PC-3 (cell line): ENCODE data around the gene CCR7. TPM values are rescaled to one million over a fixed set of nuclear protein-coding genes. Genes with fewer than 3 reads are reported as not detected.

Source experiments
- ATAC-seq: fragments of 200-7000 bp; cut with Tn5 transposase; 2 replicates; pipeline ENCODE4 v1.9.1; 2020; ENCODE audit warnings: mild to moderate bottlenecking, moderate library complexity
- BruUV-seq: library from RNA; stranded (reverse); fragments of 400-500 nt; replicated peaks from 2 replicates; lab custom pipeline; 2021; lab: Mats Ljungman, UMichigan
- CTCF ChIA-PET: fragments of 300-600 bp; sonication (Branson Sonifier 250); formaldehyde crosslinking; loops from one replicate; lab custom pipeline; 2022; ENCODE audit warnings: antibody characterized with exemption; lab: Charles Lee
- POLR2A ChIA-PET: fragments of 300-600 bp; sonication (Branson Sonifier 250); formaldehyde crosslinking; loops from one replicate; lab custom pipeline; 2022; ENCODE audit warnings: antibody characterized with exemption; ENCODE audit not compliant: unreplicated experiment; lab: Charles Lee
- DNase-seq: peaks from one replicate; pipeline ENCODE4 v3.0.0-alpha.2; 2015
- H2AFZ ChIP-seq: fragments of 300-600 bp; sonication (generic); 2 replicates; pipeline ENCODE4 v1.6.0; 2016; ENCODE audit warnings: antibody characterized with exemption, low read length
- H3F3A ChIP-seq: fragments of 300-600 bp; sonication (generic); one replicate; pipeline ENCODE4 v1.6.0; 2017; ENCODE audit warnings: antibody characterized with exemption, low read length, control low read depth, mild to moderate bottlenecking; ENCODE audit not compliant: unreplicated experiment
- H3K27ac ChIP-seq: fragments of 300-600 bp; sonication (generic); 2 replicates; pipeline ENCODE4 v1.5.1; 2016; ENCODE audit warnings: mild to moderate bottlenecking, low read length
- H3K27me3 ChIP-seq: fragments of 300-600 bp; sonication (generic); 2 replicates; pipeline ENCODE4 v1.6.1; 2016; ENCODE audit warnings: low read length, mixed read lengths
- H3K36me3 ChIP-seq: fragments of 300-600 bp; sonication (generic); 2 replicates; pipeline ENCODE4 v1.6.1; 2016; ENCODE audit warnings: low read depth, mixed run types, low read length, mixed read lengths
- H3K4me1 ChIP-seq: fragments of 300-600 bp; sonication (generic); 2 replicates; pipeline ENCODE4 v1.5.1; 2016; ENCODE audit warnings: low read length; ENCODE audit not compliant: insufficient read depth
- H3K4me2 ChIP-seq: fragments of 300-600 bp; sonication (generic); 2 replicates; pipeline ENCODE4 v1.6.0; 2016; ENCODE audit warnings: low read length
- H3K4me3 ChIP-seq: fragments of 300-600 bp; sonication (generic); 2 replicates; pipeline ENCODE4 v1.5.1; 2016; ENCODE audit warnings: mild to moderate bottlenecking, low read length, mixed read lengths
- H3K79me2 ChIP-seq: fragments of 300-600 bp; sonication (generic); 2 replicates; pipeline ENCODE4 v1.6.1; 2017; ENCODE audit warnings: low read length, mixed read lengths
- H3K9ac ChIP-seq: fragments of 300-600 bp; sonication (generic); 2 replicates; pipeline ENCODE4 v1.6.0; 2016; ENCODE audit warnings: mild to moderate bottlenecking, low read length
- H3K9me2 ChIP-seq: fragments of 300-600 bp; sonication (generic); replicated peaks from 2 replicates; pipeline ENCODE4 v1.6.1; 2016; ENCODE audit warnings: mixed run types, low read length, mixed read lengths
- H3K9me3 ChIP-seq: fragments of 300-600 bp; sonication (generic); 2 replicates; pipeline ENCODE4 v1.6.1; 2016; ENCODE audit warnings: low read length, mixed read lengths
- H4K20me1 ChIP-seq: fragments of 300-600 bp; sonication (generic); 2 replicates; pipeline ENCODE4 v1.6.1; 2016; ENCODE audit warnings: low read length, mixed read lengths
- EZH2 ChIP-seq: fragments of 300-600 bp; sonication (generic); IDR thresholded peaks from one replicate; pipeline ENCODE4 v1.6.1; 2017; ENCODE audit warnings: antibody characterized with exemption, mild to moderate bottlenecking, low read length; ENCODE audit not compliant: unreplicated experiment
- EZH2phosphoT487 ChIP-seq: fragments of 300-600 bp; sonication (generic); IDR thresholded peaks from 2 replicates; pipeline ENCODE4 v1.6.1; 2018; ENCODE audit warnings: mild to moderate bottlenecking, antibody characterized with exemption, low read length, borderline replicate concordance
- intact Hi-C: fragments of 100-400 bp; cut with micrococcal nuclease; formaldehyde crosslinking; loops from 2 replicates; pipeline ENCODE4 v1.9.0; 2023
- total RNA-seq: library from RNA; depleted of rRNA; stranded (reverse); fragments of >200 nt; gene quantifications from 2 replicates; pipeline ENCODE4 v1.2.3, GENCODE V29; 2014
- TF ChIP-seq, protein P1 (sequence below): fragments of 300-600 bp; sonication (generic); conservative IDR thresholded peaks from 2 replicates; pipeline ENCODE4 v1.5.1; 2017; ENCODE audit warnings: antibody characterized with exemption, low read depth, mild to moderate bottlenecking, low read length

CCR7 gene
- total RNA-seq, 1 experiment from 2014 or later, result not detected

DNA sequence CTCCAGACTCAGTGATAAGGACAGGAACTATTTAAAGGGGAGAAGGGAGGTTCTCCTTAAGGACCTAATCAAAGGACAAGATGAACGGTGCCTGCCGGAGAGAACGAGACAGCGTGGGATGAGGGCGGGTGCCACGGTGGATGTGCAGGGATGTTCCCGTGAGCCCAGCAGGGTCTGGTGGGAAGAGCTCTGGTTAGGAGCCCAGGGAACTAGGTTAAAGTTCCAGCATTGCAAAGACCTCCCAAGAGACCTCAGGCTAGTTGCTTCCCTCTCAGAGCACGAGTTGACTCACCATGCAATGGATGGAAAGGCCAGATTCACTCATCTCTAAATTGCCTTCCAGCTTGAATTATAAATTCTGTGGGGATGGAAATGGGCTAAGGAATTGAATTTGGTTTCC is 14.7 kb downstream of the CCR7 start:
- Histone ChIP-seq H3K9ac (no peak overlapping the region), H2AFZ (no peak overlapping the region), H4K20me1 (no peaks in the 10 kb centered on the region), H3K4me1 (peaks cover 32% of the 10 kb centered on the region), H3K27me3 (no peaks in the 10 kb centered on the region), H3K4me3 (no peak overlapping the region), H3K9me3 (no peaks in the 10 kb centered on the region), H3K27ac (0 out of 2 replicates have a peak overlapping the region, but pooled peaks have one; percentile 7), H3F3A (no peaks in the 10 kb centered on the region), H3K79me2 (no peaks in the 10 kb centered on the region), H3K9me2 (no peaks in the 10 kb centered on the region), H3K36me3 (no peaks in the 10 kb centered on the region), H3K4me2 (no peak overlapping the region)
- BruUV-seq, result no TSS peak
- ChIA-PET POLR2A (no interaction called here), CTCF (no interaction called here)
- intact Hi-C loops, result no loop called here
- ATAC-seq (no peak), DNase-seq (no peak)
- TF ChIP-seq EZH2phosphoT487, result no peak
- TF ChIP-seq, protein P1, sequence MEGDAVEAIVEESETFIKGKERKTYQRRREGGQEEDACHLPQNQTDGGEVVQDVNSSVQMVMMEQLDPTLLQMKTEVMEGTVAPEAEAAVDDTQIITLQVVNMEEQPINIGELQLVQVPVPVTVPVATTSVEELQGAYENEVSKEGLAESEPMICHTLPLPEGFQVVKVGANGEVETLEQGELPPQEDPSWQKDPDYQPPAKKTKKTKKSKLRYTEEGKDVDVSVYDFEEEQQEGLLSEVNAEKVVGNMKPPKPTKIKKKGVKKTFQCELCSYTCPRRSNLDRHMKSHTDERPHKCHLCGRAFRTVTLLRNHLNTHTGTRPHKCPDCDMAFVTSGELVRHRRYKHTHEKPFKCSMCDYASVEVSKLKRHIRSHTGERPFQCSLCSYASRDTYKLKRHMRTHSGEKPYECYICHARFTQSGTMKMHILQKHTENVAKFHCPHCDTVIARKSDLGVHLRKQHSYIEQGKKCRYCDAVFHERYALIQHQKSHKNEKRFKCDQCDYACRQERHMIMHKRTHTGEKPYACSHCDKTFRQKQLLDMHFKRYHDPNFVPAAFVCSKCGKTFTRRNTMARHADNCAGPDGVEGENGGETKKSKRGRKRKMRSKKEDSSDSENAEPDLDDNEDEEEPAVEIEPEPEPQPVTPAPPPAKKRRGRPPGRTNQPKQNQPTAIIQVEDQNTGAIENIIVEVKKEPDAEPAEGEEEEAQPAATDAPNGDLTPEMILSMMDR, result no peak
- no peak for TF ChIP-seq EZH2

DNA sequence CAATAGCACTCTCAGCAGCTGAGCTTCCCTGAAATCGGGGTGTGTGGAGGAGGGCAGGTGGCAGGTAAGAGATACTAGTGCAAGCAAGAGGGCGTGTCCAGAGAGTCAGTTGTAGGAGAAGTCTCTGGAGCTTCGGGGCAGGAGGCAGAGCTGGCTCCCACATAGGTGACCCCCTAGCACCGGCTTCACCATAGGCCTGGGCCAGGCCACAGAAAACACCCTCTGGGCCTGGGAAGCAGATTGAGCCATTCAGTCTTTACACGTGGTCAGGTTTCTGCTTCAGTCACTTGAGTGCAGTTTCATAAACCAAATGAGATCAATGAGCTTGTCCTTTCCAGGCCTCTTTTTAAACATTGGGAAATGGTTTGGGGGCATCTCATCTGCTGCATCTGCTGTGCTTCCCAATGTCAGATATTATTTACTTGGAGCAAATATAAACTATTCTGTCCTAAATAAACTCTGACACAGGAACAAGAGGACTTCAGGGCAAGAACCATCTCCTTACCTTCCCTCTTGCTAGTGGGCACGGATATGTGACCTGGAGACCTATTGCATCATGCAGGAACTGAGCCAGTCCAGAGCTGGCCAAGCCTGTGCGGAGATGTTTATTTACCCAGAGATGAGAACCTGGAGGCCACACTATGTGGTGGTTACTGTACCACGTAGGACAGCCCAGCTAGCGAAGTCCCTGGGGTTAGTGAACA is 16.1 kb downstream of the CCR7 start:
- Histone ChIP-seq H3K27me3 (no peaks in the 10 kb centered on the region), H4K20me1 (no peaks in the 10 kb centered on the region), H3K36me3 (no peaks in the 10 kb centered on the region), H3F3A (no peaks in the 10 kb centered on the region), H3K27ac (0 out of 2 replicates have a peak overlapping the region, but pooled peaks have one; percentile 2), H3K9me2 (no peaks in the 10 kb centered on the region), H3K4me1 (peaks cover 32% of the 10 kb centered on the region), H3K4me3 (no peak overlapping the region), H3K9me3 (no peaks in the 10 kb centered on the region), H3K9ac (no peak overlapping the region), H3K4me2 (no peak overlapping the region), H3K79me2 (no peaks in the 10 kb centered on the region), H2AFZ (no peak overlapping the region)
- ATAC-seq (peak; percentile 76), DNase-seq (peak; percentile 66)
- ChIA-PET POLR2A (no interaction called here), CTCF (no interaction called here)
- TF ChIP-seq, protein P1, result no peak
- TF ChIP-seq EZH2 (no peak), EZH2phosphoT487 (no peak)
- BruUV-seq, result no TSS peak
- intact Hi-C loops, result no loop called here

DNA sequence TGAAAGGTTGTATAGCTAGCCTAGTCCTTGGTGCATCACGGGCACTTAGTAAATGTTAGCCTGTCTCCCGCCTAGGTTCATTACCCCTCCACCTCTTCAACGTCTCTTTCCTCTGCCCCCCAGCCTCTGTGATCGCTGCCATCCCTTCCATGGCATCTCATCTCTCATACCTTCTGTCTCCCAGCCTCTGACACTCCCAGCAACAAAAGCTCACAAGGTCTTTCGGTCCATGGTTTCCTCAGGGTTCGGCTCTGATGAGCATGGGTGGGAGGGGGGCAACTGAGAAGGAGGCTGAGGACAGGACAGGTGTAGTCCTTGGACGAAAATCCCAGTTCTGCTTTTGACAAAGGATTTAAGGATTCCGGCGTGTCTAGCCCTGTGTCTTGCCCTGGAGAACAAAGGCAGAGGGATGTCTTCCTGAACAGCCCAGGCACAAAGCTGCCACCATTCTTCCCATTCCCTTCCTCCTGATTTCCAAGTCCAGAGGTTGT is 16.7 kb downstream of the CCR7 start:
- no peaks in the 10 kb centered on the region for H3K9me2 ChIP-seq
- intact Hi-C loops, result no loop called here
- no peak for ATAC-seq
- peaks cover 32% of the 10 kb centered on the region for H3K4me1 ChIP-seq
- H3K79me2 ChIP-seq, result no peaks in the 10 kb centered on the region
- no peak overlapping the region for H3K9ac ChIP-seq
- CTCF ChIA-PET, result no interaction called here
- no peaks in the 10 kb centered on the region for H3K27me3 ChIP-seq
- no TSS peak for BruUV-seq
- H3K36me3 ChIP-seq, result no peaks in the 10 kb centered on the region
- DNase-seq, result no peak
- no peaks in the 10 kb centered on the region for H4K20me1 ChIP-seq
- POLR2A ChIA-PET, result no interaction called here
- no peak overlapping the region for H2AFZ ChIP-seq
- TF ChIP-seq EZH2 (no peak), EZH2phosphoT487 (no peak)
- TF ChIP-seq, protein P1, result no peak
- H3K27ac ChIP-seq, result 0 out of 2 replicates have a peak overlapping the region, but pooled peaks have one; percentile 2
- H3K4me2 ChIP-seq, result no peak overlapping the region
- H3F3A ChIP-seq, result no peaks in the 10 kb centered on the region
- H3K4me3 ChIP-seq, result no peak overlapping the region
- H3K9me3 ChIP-seq, result no peaks in the 10 kb centered on the region
